ENCODE data around the gene SNX9.

- TF ChIP-seq CTCF (IDR thresholded peaks at IDR 0.05; ENCODE audit: insufficient read depth, low read depth, low read length): no peak
- no peak for TF ChIP-seq EZH2 (IDR thresholded peaks at IDR 0.05; ENCODE audit: insufficient read depth, low read length)
These were observed 33.7 kb upstream of the SNX9 start for GRCh38 chr6:157789297-157789696.
